Progenitor cell of endocrine pancreas (in vitro differentiated cells): Measurements from ENCODE around the gene ANGPTL7. TPM values are rescaled to one million over a fixed set of nuclear protein-coding genes. Genes with fewer than 3 reads are reported as not detected.

Experiments
- DNase-seq: peaks from one replicate; pipeline ENCODE4 v3.0.0; 2021; ENCODE audit warnings: low spot score; ENCODE audit not compliant: unreplicated experiment
- H3K27ac Mint-ChIP-seq: 2 replicates; pipeline ENCODE4 v1.8.0; 2021; ENCODE audit warnings: mild to moderate bottlenecking, moderate library complexity, mixed read lengths
- H3K27me3 Mint-ChIP-seq: 2 replicates; pipeline ENCODE4 v1.8.0; 2021; ENCODE audit warnings: mixed read lengths
- H3K36me3 Mint-ChIP-seq: 2 replicates; pipeline ENCODE4 v1.8.0; 2022; ENCODE audit warnings: mixed read lengths; ENCODE audit not compliant: insufficient read depth
- H3K4me1 Mint-ChIP-seq: 2 replicates; pipeline ENCODE4 v1.8.0; 2021; ENCODE audit warnings: low read depth, mixed read lengths
- H3K4me3 Mint-ChIP-seq: 2 replicates; pipeline ENCODE4 v1.8.0; 2021; ENCODE audit warnings: low read depth, mild to moderate bottlenecking, moderate library complexity, mixed read lengths
- H3K9me3 Mint-ChIP-seq: 2 replicates; pipeline ENCODE4 v1.8.0; 2021; ENCODE audit warnings: low read depth, mixed read lengths
- CTCF ChIP-seq: fragments of 200-600 bp; sonication (generic); IDR thresholded peaks from one replicate; pipeline ENCODE4 v1.5.0; 2021; ENCODE audit warnings: antibody characterized with exemption, mild to moderate bottlenecking; ENCODE audit not compliant: unreplicated experiment
- total RNA-seq: library from RNA; stranded (reverse); gene quantifications from 2 replicates; pipeline ENCODE4 v1.2.1, GENCODE V29; 2021

The ANGPTL7 gene
- total RNA-seq, 1 donor from 2014 or later: not detected

- H3K9me3 Mint-ChIP-seq: no peaks in the 10 kb centered on the region
- no peak for TF ChIP-seq CTCF
- H3K36me3 Mint-ChIP-seq: peaks cover 28% of the 10 kb centered on the region
Measured at GRCh38 chr1:11214698-11215380, 25.7 kb downstream of the ANGPTL7 start.

GRCh38 chr1:11215381-11216005 lies 26.3 kb downstream of the ANGPTL7 start:
- DNase-seq: no peak
- Mint-ChIP-seq H3K27ac (no peak overlapping the region), H3K4me1 (no peaks in the 10 kb centered on the region), H3K36me3 (peaks cover 28% of the 10 kb centered on the region), H3K27me3 (no peaks in the 10 kb centered on the region), H3K4me3 (no peak overlapping the region), H3K9me3 (no peaks in the 10 kb centered on the region)
- no peak for TF ChIP-seq CTCF

More at GRCh38 chr1:11214698-11215380, 25.7 kb downstream of the ANGPTL7 start:
- no peak overlapping the region for H3K27ac Mint-ChIP-seq
- no peak overlapping the region for H3K4me3 Mint-ChIP-seq
- no peak for DNase-seq
- no peaks in the 10 kb centered on the region for H3K27me3 Mint-ChIP-seq
- no peaks in the 10 kb centered on the region for H3K4me1 Mint-ChIP-seq

- no peak overlapping the region for H3K27ac Mint-ChIP-seq
- no peaks in the 10 kb centered on the region for H3K4me1 Mint-ChIP-seq
- H3K9me3 Mint-ChIP-seq: no peaks in the 10 kb centered on the region
- H3K4me3 Mint-ChIP-seq: no peak overlapping the region
- TF ChIP-seq CTCF: no peak
- H3K36me3 Mint-ChIP-seq: peaks cover 26% of the 10 kb centered on the region
- DNase-seq: no peak
- no peaks in the 10 kb centered on the region for H3K27me3 Mint-ChIP-seq
Measured at GRCh38 chr1:11216074-11216473, 26.9 kb downstream of the ANGPTL7 start.

- H3K4me1 Mint-ChIP-seq: no peaks in the 10 kb centered on the region
- no peak overlapping the region for H3K27ac Mint-ChIP-seq
- H3K36me3 Mint-ChIP-seq: peaks cover 28% of the 10 kb centered on the region
- TF ChIP-seq CTCF: no peak
- no peaks in the 10 kb centered on the region for H3K9me3 Mint-ChIP-seq
- H3K27me3 Mint-ChIP-seq: no peaks in the 10 kb centered on the region
- no peak overlapping the region for H3K4me3 Mint-ChIP-seq
- no peak for DNase-seq
Measured at GRCh38 chr1:11227106-11228077, 38.2 kb downstream of the ANGPTL7 start.

- TF ChIP-seq CTCF: no peak
- Mint-ChIP-seq H3K27me3 (no peaks in the 10 kb centered on the region), H3K4me3 (no peak overlapping the region), H3K36me3 (peaks cover 34% of the 10 kb centered on the region), H3K9me3 (no peaks in the 10 kb centered on the region), H3K4me1 (no peaks in the 10 kb centered on the region), H3K27ac (no peak overlapping the region)
- no peak for DNase-seq
Measured at GRCh38 chr1:11229203-11229602, 40.0 kb downstream of the ANGPTL7 start.
